Left lung (tissue), 10 donors: ENCODE data around the gene CHST4. TPM values are rescaled to one million over a fixed set of nuclear protein-coding genes. Genes with fewer than 3 reads are reported as not detected.
"Not testable (repeated sequence)": the region's sequence is repeated elsewhere in the genome, so short reads cannot be mapped to it uniquely, and the experiment has no call there.

Experiments used
- ATAC-seq: fragments of 200-7000 bp; cut with Tn5 transposase; one replicate; pipeline ENCODE4 v1.9.1; 2020; ENCODE audit warnings: moderate library complexity
- DNase-seq, 4 donors: peaks; one replicate each; pipeline ENCODE4 v3.0.0-alpha.2; 2013 to 2020
- H3K27ac ChIP-seq, 2 donors: fragments of 200-600 bp; sonication (generic) in 1 of 2; one replicate each; pipeline versions ENCODE4 v1.5.0 to v1.8.0; 2020 to 2021
- H3K27me3 ChIP-seq, 2 donors: fragments of 200-600 bp; sonication (generic) in 1 of 2; one replicate each; pipeline versions ENCODE4 v1.5.0 to v1.8.0; 2020 to 2021
- H3K36me3 ChIP-seq, 2 donors: fragments of 200-600 bp; sonication (generic) in 1 of 2; one replicate each; pipeline versions ENCODE4 v1.5.0 to v1.8.0; 2020 to 2021
- H3K4me1 ChIP-seq, 2 donors: fragments of 200-600 bp; one replicate each; pipeline ENCODE4 v1.8.0; 2021
- H3K4me3 ChIP-seq, 2 donors: fragments of 200-600 bp; sonication (generic) in 1 of 2; one replicate each; pipeline versions ENCODE4 v1.5.0 to v1.8.0; 2020 to 2021; ENCODE audit warnings: mild to moderate bottlenecking in 1 of 2
- H3K9me3 ChIP-seq, 2 donors: fragments of 200-600 bp; sonication (generic) in 1 of 2; one replicate each; pipeline versions ENCODE4 v1.5.0 to v1.8.0; 2020 to 2021
- intact Hi-C, 2 donors: fragments of 100-400 bp; cut with DNase I; formaldehyde crosslinking; loops; one replicate each; pipeline versions ENCODE4 v1.11.2 to v1.14.2; 2022
- polyA plus RNA-seq, 6 donors: library from polyadenylated mRNA; unstranded; fragments of 120-200 nt; gene quantifications; one replicate each; pipeline ENCODE4 v1.2.1, GENCODE V29; 2013; ENCODE audit not compliant: insufficient read length in 6 of 6
- total RNA-seq, 2 donors: library from RNA; stranded (reverse); fragmentation: NEBNext Ultra II Directional; extraction: Animal tissue kit (Norgen Biotek cat#: 25700); gene quantifications; one replicate each; pipeline ENCODE4 v1.2.1, GENCODE V29; 2021
- TF ChIP-seq, protein P1 (sequence below), 2 donors: fragments of 200-600 bp; sonication (generic) in 1 of 2; IDR thresholded peaks; one replicate each; pipeline versions ENCODE4 v1.5.0 to v1.8.0; 2021; ENCODE audit warnings: antibody characterized with exemption in 2 of 2
- donor health status: DM: no; HTN: yes; CAD: no.
- donor health status: DM: no; HTN: no; CAD: no.

Gene CHST4
- total and polyA plus RNA-seq, 8 donors, result 0.07 to 0.26 (median 0.12) TPM; not detected in 3

DNA sequence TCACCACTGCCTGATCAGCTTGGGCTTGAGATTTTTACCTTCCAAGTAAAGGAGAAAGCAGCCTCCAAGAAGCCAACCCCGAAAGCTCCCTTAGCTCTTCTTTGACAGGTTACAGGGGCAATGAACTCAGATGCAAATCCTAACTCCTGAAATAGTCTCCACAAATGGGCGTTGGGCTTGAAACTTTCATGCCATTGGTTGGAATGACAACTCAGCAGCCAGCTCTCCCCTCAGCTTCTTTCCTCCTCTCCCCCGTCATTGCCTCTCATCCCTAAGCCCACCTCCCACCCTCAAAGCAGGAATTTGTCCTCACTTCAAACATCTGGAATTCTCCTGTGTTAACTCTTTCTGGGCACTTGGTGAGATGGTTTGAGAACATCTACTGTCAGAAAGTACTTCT lies 50.7 kb downstream of the CHST4 start, which contains the start of gene TAT:
Gene TAT (minus strand): TSS at position 122 of the 400 bp plus-strand sequence. CDS start 677 bp downstream, outside the sequence.
- no peaks in the 10 kb centered on the region for H3K9me3 ChIP-seq
- no peaks in the 10 kb centered on the region for H3K4me1 ChIP-seq
- ATAC-seq (no peak), DNase-seq (no peak)
- H3K36me3 ChIP-seq, result no peaks in the 10 kb centered on the region
- H3K27ac ChIP-seq, result no peak within 1 kb of the TSS
- H3K27me3 ChIP-seq, result no peaks in the 10 kb centered on the region
- TF ChIP-seq, protein P1, sequence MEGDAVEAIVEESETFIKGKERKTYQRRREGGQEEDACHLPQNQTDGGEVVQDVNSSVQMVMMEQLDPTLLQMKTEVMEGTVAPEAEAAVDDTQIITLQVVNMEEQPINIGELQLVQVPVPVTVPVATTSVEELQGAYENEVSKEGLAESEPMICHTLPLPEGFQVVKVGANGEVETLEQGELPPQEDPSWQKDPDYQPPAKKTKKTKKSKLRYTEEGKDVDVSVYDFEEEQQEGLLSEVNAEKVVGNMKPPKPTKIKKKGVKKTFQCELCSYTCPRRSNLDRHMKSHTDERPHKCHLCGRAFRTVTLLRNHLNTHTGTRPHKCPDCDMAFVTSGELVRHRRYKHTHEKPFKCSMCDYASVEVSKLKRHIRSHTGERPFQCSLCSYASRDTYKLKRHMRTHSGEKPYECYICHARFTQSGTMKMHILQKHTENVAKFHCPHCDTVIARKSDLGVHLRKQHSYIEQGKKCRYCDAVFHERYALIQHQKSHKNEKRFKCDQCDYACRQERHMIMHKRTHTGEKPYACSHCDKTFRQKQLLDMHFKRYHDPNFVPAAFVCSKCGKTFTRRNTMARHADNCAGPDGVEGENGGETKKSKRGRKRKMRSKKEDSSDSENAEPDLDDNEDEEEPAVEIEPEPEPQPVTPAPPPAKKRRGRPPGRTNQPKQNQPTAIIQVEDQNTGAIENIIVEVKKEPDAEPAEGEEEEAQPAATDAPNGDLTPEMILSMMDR (IDR thresholded peaks at IDR 0.05), result no peak
- no peak within 1 kb of the TSS for H3K4me3 ChIP-seq
- intact Hi-C loops, result no loop called here

DNA sequence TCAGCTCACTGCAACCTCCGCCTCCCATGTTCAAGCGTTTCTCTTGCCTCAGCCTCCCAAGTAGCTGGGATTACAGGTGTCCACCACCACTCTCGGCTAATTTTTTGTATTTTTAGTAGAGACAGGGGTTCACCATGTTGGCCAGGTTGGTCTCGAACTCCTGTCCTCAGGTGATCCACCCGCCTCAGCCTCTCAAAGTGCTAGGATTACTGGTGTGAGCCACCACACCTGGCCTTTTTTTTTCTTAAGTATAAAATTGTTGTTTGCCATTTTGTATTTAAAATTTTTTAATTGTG lies 56.3 kb downstream of the CHST4 start:
- H3K4me1 ChIP-seq, H3K36me3 ChIP-seq, H3K4me3 ChIP-seq, DNase-seq, intact Hi-C loops, ATAC-seq, H3K27me3 ChIP-seq, H3K9me3 ChIP-seq, H3K27ac ChIP-seq: not testable (repeated sequence)

DNA sequence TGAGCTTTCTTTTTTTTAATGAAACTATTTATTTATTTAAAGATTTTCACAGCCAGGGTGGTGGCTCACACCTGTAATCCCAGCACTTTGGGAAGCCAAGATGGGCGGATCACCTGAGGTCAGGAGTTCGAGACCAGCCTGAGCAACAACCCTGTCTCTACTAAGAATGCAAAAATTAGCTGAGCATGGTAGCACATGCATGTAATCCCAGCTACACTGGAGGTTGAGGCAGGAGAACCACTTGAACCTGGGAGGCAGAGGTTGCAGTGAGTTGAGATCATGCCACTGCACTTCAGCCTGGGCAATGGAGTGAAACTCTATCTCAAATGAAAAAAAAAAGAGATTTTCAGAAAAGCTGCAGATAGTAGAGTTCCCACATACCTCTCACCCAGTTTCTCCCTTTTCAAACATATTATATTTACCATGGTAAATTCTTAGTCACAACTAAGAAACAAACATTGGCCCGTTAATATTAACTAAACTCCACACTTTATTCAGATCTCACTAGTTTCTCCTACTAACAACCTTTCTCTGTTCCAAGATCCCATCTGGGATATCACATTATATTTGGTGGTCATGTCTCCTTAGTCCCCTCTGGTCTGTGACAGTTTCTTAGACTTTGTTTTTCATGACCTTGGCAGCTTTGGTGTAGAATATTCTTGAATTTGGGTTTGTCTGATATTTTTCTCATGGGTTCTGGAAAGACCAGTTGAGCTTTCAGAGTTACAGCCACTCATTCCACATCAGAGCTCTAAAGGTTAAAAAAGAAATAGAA lies 58.5 kb downstream of the CHST4 start:
- DNase-seq, result no peak
- intact Hi-C loops, result no loop called here
- no peak overlapping the region for H3K27ac ChIP-seq
- H3K9me3 ChIP-seq, result no peaks in the 10 kb centered on the region
- H3K36me3 ChIP-seq, result no peaks in the 10 kb centered on the region
- H3K27me3 ChIP-seq, result no peaks in the 10 kb centered on the region
- H3K4me3 ChIP-seq, result no peak overlapping the region
- no peak for ATAC-seq
- TF ChIP-seq, protein P1 (IDR thresholded peaks at IDR 0.05), result no peak
- H3K4me1 ChIP-seq, result no peaks in the 10 kb centered on the region

DNA sequence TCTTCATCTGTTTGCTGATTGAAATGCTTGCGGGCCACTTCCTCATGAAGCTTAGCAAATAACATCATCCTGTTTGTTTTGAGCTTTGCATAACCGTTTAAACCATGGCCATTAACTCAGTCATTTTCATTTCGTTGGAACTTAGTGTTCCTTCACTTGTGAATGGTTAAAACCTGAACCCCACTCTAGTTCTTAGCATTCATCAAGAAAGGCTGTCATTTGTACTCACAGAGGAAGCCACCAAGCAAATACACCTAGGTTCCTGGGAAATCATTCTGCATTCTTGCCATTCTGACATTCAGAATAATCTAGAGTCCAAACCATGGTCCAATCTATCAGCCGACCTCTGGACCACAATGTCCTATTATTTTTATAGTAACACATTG lies 59.1 kb downstream of the CHST4 start:
- TF ChIP-seq, protein P1 (IDR thresholded peaks at IDR 0.05), result no peak
- H3K4me1 ChIP-seq, result no peaks in the 10 kb centered on the region
- ATAC-seq (peak; percentile 19), DNase-seq (no peak)
- H3K27me3 ChIP-seq, result no peaks in the 10 kb centered on the region
- intact Hi-C loops, result no loop called here
- no peak overlapping the region for H3K4me3 ChIP-seq
- H3K9me3 ChIP-seq, result no peaks in the 10 kb centered on the region
- H3K27ac ChIP-seq, result no peak overlapping the region
- H3K36me3 ChIP-seq, result no peaks in the 10 kb centered on the region

Other genes starting within 250 kb of the CHST4 start
- 10 to 100 TPM; 16.4 to 20.4 TPM for gene CMTR2, start 237.0 kb upstream of the CHST4 start, total RNA-seq
- gene CMTR2, start 237.0 kb upstream of the CHST4 start, polyA plus RNA-seq, result 10 to 100 TPM; 41.3 to 48.8 (median 46.5) TPM
- gene CALB2, start 167.7 kb upstream of the CHST4 start, total RNA-seq, result under 1 TPM; 0.35 to 0.60 TPM
- not detected for gene CALB2, start 167.7 kb upstream of the CHST4 start, polyA plus RNA-seq
- not detected for gene TLE7, start 84.4 kb upstream of the CHST4 start, total RNA-seq
- gene TLE7, start 84.4 kb upstream of the CHST4 start, polyA plus RNA-seq, result not detected
- gene ZNF23, start 64.2 kb upstream of the CHST4 start, total RNA-seq, result 1 to 10 TPM; 6.8 to 7.8 TPM
- gene ZNF23, start 64.2 kb upstream of the CHST4 start, polyA plus RNA-seq, result 10 to 100 TPM; 15.7 to 19.9 (median 17.6) TPM
- gene ZNF19, start 37.1 kb upstream of the CHST4 start, total RNA-seq, result 1 to 10 TPM; 6.9 to 7.6 TPM
- 10 to 100 TPM in 5 of 6 donors, 1 to 10 TPM in 1; 9.7 to 13.9 (median 11.0) TPM for gene ZNF19, start 37.1 kb upstream of the CHST4 start, polyA plus RNA-seq
- under 1 TPM in 1 of 2 donors, not detected in 1; 0.18 TPM for gene TAT, start 50.7 kb downstream of the CHST4 start, total RNA-seq
- under 1 TPM in 5 of 6 donors, not detected in 1; 0.14 to 0.21 (median 0.16) TPM for gene TAT, start 50.7 kb downstream of the CHST4 start, polyA plus RNA-seq
- gene MARVELD3, start 99.8 kb downstream of the CHST4 start, total RNA-seq, result 10 to 100 TPM in 1 of 2 donors, 1 to 10 TPM in 1; 7.9 to 12.0 TPM
- 1 to 10 TPM; 7.5 to 9.0 (median 7.7) TPM for gene MARVELD3, start 99.8 kb downstream of the CHST4 start, polyA plus RNA-seq
- 1 to 10 TPM; 6.1 to 6.7 TPM for gene PHLPP2, start 198.3 kb downstream of the CHST4 start, total RNA-seq
- 1 to 10 TPM; 6.8 to 8.5 (median 7.2) TPM for gene PHLPP2, start 198.3 kb downstream of the CHST4 start, polyA plus RNA-seq